HG02938 (cell line): Measurements from ENCODE around the gene TUBGCP6.

Source experiments
- ATAC-seq: cut with Tn5 transposase; IDR thresholded peaks from one replicate; pipeline ENCODE4 v1.9.1; 2021; ENCODE audit warnings: mild to moderate bottlenecking, moderate library complexity; ENCODE audit not compliant: unreplicated experiment

The TUBGCP6 gene

DNA sequence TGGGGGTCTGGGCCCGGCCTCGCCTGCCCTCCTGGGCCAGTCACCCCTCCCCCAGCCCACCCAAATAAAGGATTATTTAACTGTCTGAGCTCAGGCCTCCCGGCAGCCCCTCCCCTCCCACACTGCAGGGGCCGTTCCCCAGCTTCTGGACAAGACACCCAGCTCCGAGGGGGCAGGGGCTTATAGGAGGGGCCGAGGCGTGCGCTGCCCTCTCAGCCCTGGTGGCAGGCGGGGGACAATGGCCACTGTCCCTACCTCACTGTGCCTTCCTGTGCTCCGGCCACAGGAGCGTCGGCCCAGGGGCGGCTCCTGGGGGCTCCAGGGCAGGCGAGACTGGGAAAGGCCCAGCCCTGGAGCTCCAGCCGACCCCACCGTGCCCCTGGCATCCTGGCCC, 46.2 kb downstream of the TUBGCP6 start:
- ATAC-seq, result no peak

DNA sequence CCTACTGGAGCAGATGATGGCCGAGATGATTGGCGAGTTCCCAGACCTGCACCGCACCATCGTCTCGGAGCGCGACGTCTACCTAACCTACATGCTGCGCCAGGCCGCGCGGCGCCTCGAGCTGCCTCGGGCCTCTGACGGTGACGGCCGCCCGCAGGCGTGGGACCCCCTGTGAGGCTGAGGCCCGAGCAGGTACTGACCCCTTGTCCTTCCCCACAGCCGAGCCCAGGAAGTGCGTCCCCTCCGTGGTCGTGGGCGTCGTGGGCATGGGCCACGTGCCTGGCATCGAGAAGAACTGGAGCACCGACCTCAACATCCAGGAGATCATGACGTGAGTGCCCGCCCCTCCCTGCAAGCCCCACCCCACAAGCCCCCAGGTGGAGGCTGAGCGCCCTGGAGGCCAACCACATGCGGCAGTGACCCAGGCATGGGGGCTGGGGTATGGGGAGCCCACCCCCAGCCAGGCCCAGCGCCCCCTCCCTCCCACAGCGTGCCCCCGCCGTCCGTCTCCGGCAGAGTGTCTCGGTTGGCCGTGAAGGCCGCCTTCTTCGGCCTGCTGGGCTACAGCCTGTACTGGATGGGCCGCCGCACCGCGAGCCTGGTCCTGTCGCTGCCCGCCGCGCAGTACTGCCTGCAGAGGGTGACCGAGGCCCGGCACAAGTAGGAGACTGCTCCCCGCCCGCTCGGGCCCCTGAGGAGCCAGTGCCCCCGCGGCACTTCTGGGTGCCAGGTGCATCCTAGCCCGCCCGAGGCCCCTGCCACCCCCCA, 46.8 kb downstream of the TUBGCP6 start:
- no peak for ATAC-seq

DNA sequence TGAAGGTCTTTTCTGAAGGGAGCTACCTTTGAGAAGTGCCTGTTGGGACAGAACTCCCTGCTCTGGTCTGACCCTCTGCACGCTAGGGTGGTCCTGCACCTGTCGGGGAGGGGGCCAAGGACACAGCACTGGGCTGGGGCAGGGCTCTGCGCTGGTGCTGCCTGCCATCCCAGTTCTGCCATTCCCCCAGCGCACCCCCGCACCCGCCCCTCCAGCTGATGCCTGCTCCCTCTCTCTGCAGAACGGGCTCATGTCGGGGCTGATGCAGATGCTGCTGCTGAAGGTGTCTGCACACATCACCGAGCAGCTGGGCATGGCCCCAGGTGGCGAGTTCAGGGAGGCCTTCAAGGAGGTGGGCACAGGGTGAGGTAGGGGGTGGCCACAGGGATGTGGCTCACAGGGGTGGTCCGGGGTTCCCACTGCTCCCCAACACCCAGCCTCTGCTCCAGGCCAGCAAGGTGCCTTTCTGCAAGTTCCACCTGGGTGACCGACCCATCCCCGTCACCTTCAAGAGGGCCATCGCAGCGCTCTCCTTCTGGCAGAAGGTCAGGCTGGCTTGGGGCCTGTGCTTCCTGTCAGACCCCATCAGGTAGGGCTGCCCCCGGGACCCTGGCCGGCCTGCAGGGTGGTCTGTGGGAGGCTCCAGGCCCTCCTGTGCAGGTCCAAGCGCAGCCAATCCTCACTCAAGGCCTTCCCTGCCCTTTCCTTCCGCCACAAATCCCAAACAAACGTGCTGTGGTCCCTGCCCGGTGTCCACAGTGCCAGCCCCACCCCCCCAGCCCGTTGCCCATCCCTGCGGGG, 47.6 kb downstream of the TUBGCP6 start:
- ATAC-seq, result no peak

GRCh38 chr22:50196256-50196655, 48.6 kb downstream of the TUBGCP6 start:
- no peak for ATAC-seq

GRCh38 chr22:50194037-50194805, 50.6 kb downstream of the TUBGCP6 start:
- ATAC-seq, result no peak

- ATAC-seq, result no peak
Observed at GRCh38 chr22:50193621-50194020, 51.2 kb downstream of the TUBGCP6 start.

DNA sequence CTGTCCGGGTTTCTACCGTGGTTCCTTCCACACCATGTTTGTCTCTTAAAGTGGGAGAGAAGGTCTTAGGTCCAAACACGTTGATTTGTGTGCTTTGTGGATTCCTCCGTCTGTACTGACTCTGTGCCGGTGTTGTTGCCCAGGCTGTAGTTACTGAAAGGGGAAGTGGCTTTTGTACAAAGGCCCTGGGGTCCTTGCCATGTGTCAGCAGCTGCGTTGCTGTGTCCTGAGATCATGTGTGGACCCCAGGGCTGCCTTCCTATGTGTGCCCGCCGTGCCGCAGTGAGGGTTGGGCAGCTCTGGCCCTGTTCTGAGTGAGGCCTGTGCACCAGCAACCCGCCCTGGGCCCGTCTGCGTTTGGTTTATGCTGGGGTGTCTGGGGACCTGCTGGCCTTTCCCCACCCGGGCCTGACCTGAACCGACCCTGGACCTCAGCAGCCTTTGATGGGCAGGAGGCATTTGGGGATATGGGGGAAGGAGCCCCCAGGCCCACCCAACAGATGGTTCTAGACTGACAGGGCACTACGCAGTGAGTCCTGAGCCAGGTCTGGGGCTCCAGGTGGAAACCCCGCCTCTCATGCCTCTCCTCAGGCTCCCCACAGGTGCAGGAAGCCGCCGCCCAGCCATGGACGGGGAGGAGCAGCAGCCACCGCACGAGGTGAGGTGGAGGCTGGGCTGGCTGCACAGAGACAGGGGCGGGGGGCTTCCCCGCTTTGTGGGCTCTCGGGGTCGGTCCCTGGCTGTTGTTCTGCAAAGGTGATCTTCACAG, 52.2 kb downstream of the TUBGCP6 start:
- no peak for ATAC-seq

DNA sequence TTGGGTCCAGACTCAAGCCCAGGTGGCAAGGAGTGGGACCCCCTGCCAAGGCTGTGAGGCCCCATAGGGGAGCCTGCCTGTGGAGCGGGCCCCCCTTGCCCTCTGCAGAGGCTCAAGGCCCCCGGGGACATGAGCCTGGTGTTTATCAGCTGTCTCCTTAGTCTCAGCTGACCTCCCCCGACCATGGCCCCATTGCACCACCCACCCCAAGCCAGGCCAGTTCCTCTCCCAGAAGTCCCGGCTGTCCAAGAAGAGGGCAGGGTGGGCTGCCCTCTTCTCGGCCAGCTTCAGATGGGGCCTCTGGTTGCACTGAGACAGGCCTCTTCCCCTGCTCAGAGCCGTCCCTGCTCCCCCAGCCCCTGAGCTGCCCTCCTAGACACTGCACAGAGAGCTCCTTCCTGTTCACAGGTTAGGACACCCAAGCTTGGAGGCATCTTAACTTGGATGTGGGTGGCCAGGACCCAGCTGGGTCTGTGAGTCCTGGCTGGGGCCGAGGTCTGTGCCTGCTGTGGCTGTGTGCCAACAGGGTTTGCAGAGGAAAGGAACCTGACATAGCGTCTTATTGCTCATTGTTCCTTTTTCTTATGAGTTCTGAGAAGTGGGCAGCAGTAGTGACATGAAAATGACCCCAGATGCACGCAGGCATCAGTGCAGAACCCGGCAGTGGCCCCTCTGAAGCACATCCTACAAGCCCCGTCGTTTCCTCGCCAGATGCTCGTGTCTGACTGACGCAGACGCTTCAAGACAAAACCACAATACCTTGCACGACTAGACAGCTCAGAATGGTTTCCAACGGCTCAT, 53.7 kb downstream of the TUBGCP6 start:
- ATAC-seq, result no peak

DNA sequence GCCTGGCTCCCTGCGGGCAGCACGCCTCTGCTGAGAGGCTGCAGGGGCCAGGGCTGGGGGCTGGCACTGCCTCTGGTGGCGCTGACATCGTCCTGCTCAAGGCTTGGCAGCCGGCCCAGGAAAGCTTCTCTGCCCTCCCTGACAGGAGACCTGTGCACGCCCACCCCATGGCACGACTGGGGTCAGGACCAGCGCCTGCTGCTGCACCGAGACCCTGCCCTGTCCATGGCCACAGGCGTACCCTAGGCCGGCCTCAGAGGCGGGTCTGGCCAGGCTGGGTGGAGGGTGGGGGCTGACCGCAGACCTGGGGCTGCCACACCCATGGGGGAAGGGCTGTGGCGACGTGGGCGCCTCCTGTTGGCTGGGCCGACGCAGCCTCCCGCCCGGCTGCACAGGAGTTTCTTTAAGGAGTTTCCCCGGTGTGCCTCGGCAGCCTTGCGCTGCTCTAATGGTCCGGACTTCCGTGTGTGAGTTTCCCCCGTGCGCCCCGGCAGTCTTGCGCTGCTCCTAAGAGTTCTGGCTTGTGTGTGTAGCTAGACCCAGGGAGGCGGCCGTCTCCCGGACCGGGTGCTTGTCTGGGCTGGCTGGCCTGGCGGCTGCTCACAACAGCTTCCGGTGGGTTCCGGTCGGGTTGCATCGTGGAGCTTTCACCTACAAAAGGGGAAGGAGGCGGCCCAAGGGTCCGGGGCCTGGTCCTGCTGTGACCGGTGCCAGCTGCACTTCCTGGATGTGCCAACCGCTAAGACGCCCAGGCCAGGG, 54.5 kb downstream of the TUBGCP6 start:
- ATAC-seq, result no peak

- ATAC-seq, result no peak
Observed at GRCh38 chr22:50189849-50190181, 55.0 kb downstream of the TUBGCP6 start.

- no peak for ATAC-seq
Observed at GRCh38 chr22:50189184-50189848, 55.5 kb downstream of the TUBGCP6 start.

DNA sequence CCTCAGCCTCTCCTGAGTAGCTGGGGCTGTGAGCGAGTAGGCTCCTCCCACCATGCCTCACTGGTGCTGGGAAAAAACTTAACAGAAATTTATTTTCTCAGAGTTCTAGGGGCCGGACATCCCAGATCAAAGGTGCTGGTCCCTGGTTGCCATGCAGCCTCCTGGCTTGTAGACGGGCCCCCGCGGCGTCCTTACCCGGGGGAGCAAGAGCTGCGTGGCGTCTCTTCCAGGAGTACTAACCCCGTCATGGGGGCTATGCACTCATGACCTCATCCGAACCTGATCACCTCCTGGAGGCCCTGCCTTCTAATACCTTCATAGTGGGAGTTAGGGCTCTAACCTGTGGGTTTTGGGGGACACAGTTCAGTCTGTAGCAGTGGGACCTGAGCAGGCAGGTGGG, 56.5 kb downstream of the TUBGCP6 start:
- no peak for ATAC-seq

- ATAC-seq, result no peak
Observed at GRCh38 chr22:50186761-50187523, 57.9 kb downstream of the TUBGCP6 start.

- no peak for ATAC-seq
Observed at GRCh38 chr22:50186181-50186714, 58.6 kb downstream of the TUBGCP6 start.

DNA sequence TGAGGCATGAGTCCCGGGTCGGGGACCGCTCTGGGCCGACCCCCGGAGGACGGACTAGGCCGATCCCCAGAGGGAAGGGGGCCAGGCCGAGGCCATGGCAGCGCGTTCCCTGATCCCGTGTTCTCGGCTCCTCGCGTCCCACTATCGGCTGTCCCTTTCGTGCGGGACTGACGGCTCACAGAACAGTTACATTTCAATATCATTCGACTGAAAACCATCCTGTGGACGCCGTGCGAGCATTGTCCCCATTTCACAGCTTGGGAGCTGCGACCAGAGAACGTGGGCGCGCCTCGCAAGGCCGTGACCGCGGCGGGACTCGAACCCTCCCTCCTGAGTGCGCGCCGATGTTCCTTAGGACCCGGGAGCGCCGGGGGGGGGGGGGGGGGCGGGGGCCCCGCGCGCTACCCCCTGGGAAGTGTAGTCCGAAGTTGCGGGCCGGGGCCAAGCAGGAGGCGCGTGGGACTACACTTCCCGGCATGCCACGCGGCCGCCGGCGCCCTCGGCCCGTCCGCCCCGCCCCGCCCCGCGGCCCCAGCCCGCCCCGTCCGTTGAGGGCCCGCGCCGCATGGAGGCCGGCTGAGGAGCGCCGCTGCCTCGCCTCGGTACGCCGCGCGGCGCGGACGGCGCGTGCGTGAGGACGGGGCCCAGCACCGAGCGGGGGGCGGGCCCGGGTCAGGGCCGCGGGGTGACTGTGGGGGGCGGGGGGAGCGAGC, 59.3 kb downstream of the TUBGCP6 start, which contains the start of gene TRABD:
Gene TRABD (plus strand): TSS at position 539 of the 713 bp plus-strand sequence. CDS start 7,148 bp downstream, outside the sequence.
- ATAC-seq, result no peak

GRCh38 chr22:50184902-50185374, 59.9 kb downstream of the TUBGCP6 start:
- ATAC-seq, result no peak
